Posterior cingulate gyrus (tissue), 11 donors: ENCODE measurements around the gene LCORL.

ENCODE experiments used
- DNase-seq, 10 donors: peaks; one replicate each; pipeline versions ENCODE4 v3.0.0 to v3.0.0-alpha.2; 2020 to 2021; ENCODE audit warnings: mixed read lengths in 3 of 10
- intact Hi-C: fragments of 100-400 bp; cut with DNase I; formaldehyde crosslinking; loops from one replicate; pipeline ENCODE4 v1.15.1; 2023

Gene LCORL

DNA sequence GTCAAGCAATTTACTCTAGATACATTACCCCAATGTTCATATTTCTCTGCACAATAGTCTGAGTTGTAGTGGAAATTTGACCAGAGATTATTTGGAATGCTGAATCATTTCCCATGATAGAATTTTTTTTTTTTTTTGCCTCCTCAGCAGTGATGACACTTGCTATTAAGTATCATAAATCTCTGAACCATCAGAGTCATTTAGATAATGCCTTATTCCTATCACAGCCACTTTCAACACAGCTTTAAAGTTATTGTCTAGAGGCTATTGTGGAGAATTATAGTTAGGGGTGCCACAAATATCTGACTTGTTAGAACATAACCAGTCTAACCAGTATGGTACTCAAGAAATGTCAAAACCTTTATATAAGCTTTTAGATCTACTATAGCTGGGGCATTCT is 79.8 kb downstream of the LCORL start:
- intact Hi-C loops, result no loop called here
- DNase-seq, result no peak

DNA sequence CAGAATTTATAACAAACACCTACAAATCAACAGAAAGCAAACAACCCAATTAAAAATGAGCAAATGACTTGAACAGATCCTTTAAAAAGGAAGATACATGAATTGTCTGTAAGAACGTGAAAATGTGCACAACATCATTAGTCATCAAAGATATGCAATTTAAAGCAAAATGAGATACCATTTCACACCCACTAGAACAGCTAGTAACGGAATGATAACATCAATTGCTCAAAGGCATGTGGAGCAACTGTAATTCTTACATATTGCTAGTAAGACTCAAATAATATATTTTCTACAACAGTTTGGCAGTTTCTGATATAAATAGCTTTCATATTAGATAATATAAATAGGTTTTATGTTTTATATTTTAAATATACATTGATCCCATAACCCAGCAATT is 82.5 kb downstream of the LCORL start:
- intact Hi-C loops, result no loop called here

DNA sequence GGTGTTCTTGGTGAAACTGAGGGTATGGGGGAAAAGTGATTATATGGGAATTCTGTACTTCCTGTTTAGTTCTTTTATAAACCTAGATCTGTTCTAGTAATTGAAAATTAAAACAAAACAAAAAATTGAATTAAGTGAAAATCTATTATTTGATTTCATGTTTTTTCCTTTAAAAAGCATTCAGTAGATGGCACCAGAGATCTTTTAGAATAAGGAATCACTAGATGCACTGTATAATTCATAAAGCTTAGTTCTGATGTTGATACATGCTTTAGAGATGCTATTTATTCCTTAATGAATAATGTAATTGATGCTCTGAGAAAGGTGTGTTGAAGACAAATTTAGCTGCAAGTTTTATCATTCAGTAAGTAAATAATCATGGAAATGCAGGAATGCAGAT is 87.3 kb downstream of the LCORL start:
- intact Hi-C loops, result loop anchor here (2.0 kb wide), 1 partner anchor 659 kb away; no protein-coding TSS in a partner anchor
- no peak for DNase-seq

More for the DNA sequence above, 82.5 kb downstream of the LCORL start:
- DNase-seq, result no peak

DNA sequence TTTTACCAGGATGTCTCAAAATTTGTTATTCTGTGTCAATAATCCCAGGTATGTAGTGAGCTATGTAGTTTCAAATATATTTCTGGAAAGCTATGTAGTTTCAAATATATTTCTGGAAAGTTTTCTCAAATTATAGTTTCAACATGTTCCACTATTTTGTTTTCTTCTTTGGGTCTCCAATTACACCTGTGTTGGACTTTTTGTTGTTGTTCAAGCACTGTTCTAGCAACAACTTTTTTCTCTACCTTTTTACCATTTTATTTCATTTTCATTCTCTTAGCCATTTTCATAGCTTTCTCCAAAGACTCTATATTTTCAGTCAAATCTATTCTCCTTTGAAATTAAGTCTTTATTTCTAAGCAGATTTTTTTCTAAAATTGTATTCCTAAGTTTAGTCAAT is 88.4 kb downstream of the LCORL start:
- no peak for DNase-seq
- intact Hi-C loops, result no loop called here

DNA sequence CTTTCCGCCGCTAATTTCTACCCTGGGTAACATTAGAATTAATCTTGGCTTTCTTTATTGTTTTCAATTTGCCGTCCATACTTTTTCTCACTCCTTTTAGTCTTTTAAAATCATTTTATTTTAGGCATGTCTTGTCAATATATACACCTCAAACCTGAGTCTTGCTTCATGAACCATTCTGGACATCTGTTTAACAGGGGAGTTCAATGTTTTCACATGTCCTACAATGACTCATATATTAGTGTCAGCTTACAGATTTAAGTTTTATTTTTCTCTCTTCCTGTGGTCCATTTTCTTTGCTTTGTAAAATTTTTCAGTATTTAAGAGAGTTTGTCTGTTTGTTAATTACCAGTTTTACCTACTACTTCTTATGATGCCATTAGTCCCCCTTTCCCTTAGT is 89.5 kb downstream of the LCORL start:
- DNase-seq, result no peak
- intact Hi-C loops, result no loop called here

DNA sequence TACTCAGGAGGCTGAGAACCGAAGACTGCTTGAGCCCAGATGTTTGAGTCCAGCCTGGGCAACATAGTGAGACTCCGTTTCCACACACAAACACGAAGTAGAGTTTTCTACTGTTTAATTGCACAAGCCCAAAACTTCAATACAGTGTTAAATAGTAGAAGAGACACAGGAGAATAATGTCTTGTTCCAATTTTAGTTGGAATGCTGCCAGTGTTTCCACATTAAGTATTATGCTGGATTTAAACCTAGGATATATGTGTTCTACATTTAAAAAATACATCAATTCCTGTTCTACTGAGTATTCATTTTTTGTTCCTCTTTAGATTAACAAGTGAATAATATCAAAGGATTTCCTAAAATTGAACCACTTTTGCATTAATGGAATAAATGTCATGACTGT is 91.3 kb downstream of the LCORL start:
- no peak for DNase-seq
- intact Hi-C loops, result no loop called here

DNA sequence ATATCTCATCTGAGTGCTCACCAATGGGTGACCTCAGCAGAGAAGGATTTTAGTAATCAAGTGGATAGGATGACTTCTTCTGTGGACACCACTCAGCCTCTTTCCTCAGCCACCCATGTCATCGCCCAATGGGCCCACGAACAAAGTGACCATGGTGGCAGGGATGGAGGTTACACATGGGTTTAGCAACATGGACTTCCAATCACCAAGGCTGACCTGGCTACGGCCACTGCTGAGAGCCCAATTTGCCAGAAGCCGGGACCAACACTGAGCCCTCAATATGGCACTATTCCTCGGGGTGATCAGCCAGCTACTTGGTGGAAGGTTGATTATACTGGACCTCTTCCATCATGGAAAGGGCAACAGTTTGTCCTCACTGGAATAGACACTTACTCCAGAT is 97.4 kb downstream of the LCORL start:
- intact Hi-C loops, result no loop called here
- peak in 1 of 10 donors; percentile 62 for DNase-seq

DNA sequence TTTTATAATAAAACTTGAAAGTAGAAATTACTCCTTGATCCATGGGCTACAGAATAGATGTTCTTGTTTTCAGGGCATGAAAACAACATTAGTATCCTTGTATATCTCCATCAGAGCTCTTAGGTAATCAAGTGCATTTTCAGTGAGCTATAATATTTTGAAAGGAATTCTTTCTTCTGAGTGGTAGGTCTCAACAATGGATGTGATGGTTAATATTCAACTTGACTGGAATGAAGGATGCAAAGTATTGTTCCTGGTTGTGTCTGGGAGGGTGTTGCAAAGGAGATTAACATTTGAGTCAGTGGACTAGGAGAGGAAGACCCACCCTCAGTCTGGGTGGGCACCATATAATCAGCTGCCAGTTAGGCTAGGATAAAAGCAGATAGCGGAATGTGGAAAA is 100.1 kb downstream of the LCORL start:
- no peak for DNase-seq
- intact Hi-C loops, result no loop called here

DNA sequence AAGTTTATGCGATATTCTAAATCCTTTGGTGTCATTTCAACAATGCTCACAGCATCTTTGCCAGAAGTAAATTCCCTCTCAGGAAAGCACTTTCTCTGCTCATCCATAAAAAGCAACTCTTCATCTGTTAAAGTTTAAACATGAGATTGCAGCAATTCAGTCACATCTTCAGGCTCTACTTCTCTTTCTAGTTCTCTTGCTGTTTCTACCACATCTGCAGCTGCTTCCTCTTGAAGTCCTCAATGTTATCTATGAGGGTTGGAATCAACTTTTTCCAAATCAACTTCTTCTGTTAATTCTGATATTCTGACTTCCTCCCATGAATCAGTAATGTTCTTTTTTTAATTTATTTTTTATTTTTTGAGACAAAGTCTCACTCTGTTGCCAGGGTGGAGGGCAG is 100.9 kb downstream of the LCORL start:
- DNase-seq, result no peak
- intact Hi-C loops, result no loop called here

DNA sequence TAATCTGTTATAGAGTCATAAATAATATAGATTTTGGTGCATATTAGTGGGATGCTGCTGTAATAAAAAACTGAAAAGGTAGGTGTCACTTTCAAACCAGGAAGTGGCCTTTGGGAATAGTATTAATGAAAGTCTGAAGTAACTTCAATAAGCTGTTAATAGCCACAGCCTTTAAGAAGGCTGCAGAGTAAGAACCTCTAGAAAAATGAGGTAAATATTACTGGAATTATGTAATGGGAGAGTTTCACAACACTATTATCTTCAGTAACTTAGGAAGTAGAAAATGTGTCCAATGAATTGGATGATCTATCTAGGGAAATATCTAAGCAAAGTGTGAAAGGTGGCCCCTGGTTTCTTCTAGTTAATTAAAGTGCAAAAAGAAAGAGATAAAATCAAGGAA is 106.1 kb downstream of the LCORL start:
- DNase-seq, result no peak
- intact Hi-C loops, result no loop called here

DNA sequence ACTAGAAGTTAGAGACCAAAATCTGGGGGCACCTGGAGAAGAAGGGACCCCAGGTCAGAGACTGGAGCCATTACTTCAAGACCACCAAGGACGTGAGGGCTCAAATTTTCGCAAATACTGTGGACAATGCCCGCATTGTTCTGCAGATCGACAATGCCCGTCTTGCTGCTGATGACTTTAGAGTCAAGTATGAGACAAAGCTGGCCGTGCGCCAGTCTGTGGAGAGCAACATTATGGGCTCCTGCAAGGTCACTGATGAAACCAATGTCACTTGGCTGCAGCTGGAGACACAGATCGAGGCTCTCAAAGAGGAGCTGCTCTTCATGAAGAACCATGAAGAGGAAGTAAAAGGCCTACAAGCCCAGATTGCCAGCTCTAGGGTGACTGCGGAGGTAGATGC is 109.5 kb downstream of the LCORL start:
- intact Hi-C loops, result no loop called here
- DNase-seq, result peak in 5 of 10 donors; percentile 21 to 86 (median 69)

DNA sequence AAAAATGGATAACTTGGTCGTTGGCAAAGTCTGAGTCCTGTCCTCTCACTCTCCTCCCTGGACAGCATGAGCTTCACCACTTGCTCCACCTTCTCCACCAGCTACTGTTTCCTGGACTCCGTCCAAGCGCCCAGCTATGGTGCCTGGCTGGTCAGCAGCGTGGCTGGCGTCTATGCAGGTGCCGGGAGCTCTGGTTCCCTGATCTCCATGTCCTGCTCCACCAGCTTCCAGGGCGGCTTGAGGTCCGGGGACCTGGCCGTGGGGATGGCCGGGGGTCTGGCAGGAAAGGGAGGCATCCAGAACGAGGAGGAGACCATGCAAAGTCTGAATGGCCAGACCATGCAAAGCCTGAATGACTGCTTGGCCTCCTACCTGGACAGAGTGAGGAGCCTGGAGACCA is 109.9 kb downstream of the LCORL start:
- peak in 1 of 10 donors; percentile 84 for DNase-seq
- intact Hi-C loops, result no loop called here

DNA sequence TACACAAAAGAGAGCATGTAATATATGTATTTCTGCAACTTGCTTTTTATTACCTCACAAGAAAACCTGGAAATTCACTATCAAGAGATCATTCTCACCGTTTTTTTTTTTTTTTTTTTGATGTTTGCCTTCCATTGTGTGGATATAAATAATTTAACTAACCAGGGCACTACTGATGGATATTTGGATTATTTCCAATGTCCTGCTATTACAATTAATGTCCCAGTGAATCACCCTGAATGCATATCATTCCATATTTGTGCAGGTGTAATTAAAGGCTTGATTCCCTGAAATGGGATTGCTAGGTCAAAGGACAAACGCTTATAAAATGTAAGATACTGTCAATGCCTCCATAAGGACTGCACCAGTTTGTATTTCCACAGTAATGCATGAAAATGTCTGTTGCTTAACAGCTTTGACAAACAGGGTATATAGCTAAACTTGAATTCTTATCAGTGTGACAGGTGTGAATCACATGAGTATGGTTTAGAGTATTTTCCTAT is 123.0 kb downstream of the LCORL start:
- intact Hi-C loops, result no loop called here
- no peak for DNase-seq

DNA sequence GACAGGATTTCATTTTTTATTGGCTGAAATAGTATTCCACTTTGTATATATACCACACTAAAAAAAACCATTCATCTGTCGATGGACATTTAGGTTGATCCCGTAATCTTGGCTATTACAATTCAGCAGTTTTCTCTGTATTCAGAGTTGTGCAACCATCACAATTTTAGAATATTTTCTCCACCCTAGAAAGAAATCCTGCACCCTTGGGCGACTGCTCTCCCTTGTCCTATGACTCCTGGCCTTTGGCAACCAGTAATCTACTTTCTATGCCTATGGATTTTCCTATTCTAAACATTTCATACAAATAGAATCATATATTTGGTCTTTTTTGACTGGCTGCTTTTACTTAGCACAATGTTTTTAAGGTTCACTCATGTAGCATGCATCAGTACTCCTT is 126.1 kb downstream of the LCORL start:
- no peak for DNase-seq
- intact Hi-C loops, result no loop called here

DNA sequence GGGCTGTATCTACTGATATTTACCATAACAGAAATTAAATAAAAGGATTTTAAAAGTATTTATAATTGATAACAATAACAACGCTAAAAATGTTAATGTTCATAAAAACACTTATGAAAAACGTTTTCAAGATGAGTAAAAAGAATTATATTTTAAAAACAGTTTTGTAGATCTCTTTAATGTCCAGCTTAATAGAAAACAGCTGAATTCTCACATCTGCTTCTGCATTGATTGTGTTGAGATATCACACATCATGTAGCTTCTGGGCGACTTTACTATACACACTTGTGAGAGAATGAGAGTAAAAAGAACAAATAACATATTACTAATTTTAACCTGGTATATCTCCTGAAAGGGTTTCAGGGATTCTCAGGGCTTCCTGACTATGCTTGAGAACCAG is 127.1 kb downstream of the LCORL start:
- no peak for DNase-seq
- intact Hi-C loops, result no loop called here

DNA sequence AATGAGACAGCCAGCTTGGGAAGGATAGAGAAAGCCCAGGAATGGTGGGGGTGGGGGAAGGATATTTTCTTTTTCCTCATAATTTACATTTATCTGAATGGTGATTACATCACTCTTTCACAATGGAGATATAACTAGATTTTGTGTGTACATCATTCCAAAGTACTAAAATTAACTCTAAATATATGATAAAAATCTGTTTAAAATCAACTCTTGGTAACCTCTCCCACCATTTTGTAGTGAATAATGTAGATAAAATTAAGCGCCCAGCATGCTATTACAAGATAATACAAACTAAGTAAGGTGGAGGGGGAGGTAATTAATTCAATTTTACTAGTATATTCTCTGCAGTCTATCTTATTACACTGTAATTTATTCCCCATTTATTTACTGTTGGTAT is 131.9 kb downstream of the LCORL start:
- no peak for DNase-seq
- intact Hi-C loops, result no loop called here

DNA sequence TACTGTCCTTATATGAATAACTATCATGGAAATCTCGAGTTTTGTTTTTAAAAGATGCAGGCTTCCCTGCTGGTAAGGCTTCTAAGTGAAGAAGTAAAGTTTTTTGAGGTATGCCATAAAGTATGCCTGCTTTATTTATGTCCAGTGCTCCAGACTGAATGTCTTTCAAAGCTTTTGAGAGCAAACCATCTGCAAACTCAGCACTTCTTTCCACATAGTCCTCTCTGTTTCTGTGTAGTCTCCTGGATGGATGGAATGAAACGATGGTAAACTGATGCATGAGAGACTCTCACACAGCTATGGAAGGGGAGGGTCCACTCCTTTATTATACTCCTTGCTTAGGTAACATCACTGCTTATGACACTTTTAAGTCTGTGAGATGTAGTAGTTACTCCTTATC is 137.0 kb downstream of the LCORL start:
- intact Hi-C loops, result no loop called here
- DNase-seq, result no peak

DNA sequence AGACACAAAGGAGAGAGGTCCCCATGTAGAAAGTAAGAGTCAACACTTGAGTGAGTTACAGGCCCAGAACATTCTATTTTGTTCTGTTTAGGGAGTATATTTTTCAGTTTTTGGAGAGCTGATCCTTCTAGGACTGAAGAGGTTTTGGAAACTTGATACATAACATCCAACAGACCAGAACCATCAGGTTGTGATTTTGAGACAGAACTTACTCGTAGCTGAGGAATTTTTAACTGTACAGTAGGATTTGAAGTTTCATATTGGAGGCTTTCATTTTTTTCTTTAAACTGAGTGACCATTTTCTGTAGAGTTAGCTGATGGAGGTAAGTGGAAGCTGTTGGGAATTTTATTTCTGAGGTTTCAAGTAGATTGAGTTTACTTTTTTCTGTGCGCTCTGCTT is 137.5 kb downstream of the LCORL start:
- intact Hi-C loops, result no loop called here
- no peak for DNase-seq

DNA sequence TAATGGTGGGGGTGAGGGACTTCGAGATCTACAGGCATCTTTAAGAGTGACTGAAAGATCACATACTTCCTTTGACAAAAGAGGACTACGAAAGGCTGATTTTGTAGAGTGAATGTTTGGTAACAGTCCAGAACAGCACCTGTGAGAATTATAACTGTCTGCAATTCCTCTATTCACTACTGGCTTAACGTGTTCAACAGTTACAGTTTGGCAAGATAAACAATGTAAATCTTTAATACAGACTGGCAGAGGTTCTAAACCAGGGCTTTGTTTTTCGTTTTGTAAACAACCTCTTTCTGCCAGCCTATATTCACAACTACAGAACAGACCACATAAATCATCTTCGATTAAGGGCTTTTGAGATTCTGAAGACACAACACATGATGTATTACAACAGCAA is 143.9 kb downstream of the LCORL start:
- no peak for DNase-seq
- intact Hi-C loops, result no loop called here

DNA sequence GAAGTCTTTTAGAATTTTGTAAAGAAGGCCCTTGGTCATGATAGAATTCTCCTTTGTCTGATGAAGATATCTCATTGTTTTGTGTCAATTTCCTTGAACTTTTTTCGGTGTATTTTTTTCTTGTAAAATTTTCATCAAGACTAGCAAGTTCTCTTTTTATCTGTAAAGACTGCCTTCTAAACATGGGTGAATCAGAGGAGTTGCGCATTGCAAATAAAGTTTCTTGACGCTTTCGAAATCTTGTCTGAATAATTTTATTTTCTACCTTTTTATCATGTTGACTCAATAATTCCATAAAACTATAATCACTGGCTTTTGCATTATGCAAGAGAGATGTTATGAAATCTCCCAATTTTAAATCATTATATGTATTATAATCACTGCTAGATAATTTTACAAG is 144.6 kb downstream of the LCORL start:
- intact Hi-C loops, result no loop called here
- DNase-seq, result no peak

DNA sequence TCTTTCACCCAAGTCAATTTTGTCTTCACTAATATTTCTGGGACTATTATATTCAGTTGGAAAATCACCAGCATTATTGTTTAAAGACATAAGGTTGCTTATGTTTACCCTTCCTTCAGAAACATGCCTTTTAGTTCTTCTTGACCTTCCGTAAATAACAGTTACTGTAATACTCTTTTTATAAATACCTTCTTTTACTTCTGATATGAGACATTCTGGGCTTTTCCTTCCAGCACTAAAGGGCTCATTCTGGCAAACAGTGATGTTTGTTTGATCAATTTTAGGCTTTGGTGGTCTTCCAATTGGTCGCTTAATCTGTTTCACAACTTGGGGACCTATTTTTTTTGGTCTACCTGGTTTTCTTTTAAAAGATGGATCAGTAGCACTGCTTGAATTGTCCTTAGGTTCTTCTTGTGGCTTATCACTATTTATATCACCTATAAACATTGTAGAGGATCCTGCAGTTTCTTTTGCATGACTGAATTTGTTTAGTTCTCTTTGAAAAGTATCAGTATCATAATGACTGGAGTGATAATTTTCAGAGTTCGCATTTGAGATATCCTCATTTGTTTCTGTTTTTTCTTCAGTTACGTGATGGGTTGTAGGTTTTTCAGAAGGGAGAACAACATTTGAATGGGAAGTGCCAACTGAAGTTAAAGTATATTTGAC is 146.0 kb downstream of the LCORL start:
- DNase-seq, result no peak
- intact Hi-C loops, result no loop called here

DNA sequence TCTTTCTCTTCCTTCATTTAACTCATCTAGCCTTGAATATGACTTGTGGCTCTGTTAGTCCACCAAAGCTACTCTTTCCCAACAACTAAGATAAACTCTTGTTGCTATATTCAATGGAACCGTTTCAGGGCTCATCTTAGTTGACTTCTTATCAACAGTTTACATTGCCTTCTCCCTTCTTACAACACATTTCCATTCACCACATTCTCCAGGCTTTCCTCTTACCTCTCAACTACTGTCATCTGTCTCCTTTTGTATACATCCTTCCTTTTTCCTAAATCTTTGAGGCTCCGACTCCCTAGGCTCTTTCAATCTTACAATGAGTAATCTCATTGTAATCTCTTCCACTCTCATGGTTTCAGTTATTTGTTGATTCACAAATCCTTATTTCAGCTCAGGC is 152.2 kb downstream of the LCORL start:
- DNase-seq, result no peak
- intact Hi-C loops, result no loop called here

DNA sequence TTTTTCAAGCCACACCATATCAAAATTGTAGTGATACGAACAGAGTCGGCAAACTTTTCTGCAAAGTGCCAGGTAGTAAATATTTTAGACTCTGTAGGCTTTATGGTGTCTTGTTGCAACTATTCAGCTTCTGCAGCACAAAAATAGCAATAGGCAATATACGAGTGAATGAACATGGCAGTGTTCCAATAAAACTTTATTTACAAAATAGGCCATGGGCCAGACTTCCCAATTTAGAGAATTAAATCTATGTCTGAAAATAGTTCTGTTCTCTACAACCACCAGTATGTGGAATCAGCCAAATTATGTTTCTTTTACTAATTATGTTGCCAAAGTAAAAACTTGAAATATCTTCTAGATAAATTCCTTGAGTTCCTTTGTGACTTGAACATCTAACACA is 154.3 kb downstream of the LCORL start:
- no peak for DNase-seq
- intact Hi-C loops, result no loop called here
